PC-9 (cell line): ENCODE results near the gene EIF5.

ENCODE experiments used
- EZH2 ChIP-seq: fragments of 200-600 bp; sonication (generic); IDR thresholded peaks from 2 replicates; pipeline ENCODE4 v1.8.0; 2017; ENCODE audit warnings: antibody characterized with exemption, low read depth
- TF ChIP-seq, protein P1 (sequence below): fragments of 200-600 bp; sonication (generic); conservative IDR thresholded peaks from 2 replicates; pipeline ENCODE4 v1.6.1; 2017; ENCODE audit warnings: mixed run types, antibody characterized with exemption, mild to moderate bottlenecking, moderate library complexity

DNA sequence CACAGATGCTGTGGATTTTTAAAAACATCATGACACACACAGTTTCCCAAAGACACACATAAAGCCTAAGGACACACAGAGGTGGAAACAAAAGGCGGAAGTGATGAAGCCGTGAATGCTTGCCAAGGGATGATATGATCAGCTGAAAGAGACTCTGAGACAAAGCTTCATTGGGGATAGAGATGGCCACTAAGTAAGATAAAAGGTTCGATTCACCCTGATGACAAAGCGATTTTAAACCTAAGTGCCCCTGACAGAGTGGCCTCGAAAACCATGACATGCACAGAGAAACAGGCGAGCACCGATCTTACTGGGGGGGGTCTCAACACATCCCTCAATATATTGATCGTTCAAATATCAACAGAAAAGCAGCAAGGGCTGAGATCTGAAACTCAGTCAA is 20.3 kb upstream of the EIF5 start:
- TF ChIP-seq, protein P1, sequence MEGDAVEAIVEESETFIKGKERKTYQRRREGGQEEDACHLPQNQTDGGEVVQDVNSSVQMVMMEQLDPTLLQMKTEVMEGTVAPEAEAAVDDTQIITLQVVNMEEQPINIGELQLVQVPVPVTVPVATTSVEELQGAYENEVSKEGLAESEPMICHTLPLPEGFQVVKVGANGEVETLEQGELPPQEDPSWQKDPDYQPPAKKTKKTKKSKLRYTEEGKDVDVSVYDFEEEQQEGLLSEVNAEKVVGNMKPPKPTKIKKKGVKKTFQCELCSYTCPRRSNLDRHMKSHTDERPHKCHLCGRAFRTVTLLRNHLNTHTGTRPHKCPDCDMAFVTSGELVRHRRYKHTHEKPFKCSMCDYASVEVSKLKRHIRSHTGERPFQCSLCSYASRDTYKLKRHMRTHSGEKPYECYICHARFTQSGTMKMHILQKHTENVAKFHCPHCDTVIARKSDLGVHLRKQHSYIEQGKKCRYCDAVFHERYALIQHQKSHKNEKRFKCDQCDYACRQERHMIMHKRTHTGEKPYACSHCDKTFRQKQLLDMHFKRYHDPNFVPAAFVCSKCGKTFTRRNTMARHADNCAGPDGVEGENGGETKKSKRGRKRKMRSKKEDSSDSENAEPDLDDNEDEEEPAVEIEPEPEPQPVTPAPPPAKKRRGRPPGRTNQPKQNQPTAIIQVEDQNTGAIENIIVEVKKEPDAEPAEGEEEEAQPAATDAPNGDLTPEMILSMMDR = no peak
- TF ChIP-seq EZH2 = no peak
